Progenitor cell of endocrine pancreas (in vitro differentiated cells): ENCODE results near the gene PDZD2. TPM values are rescaled to one million over a fixed set of nuclear protein-coding genes. Genes with fewer than 3 reads are reported as not detected.

Experiments
- DNase-seq: peaks from one replicate; pipeline ENCODE4 v3.0.0; 2021; ENCODE audit warnings: low spot score; ENCODE audit not compliant: unreplicated experiment
- H3K27ac Mint-ChIP-seq: 2 replicates; pipeline ENCODE4 v1.8.0; 2021; ENCODE audit warnings: mild to moderate bottlenecking, moderate library complexity, mixed read lengths
- H3K27me3 Mint-ChIP-seq: 2 replicates; pipeline ENCODE4 v1.8.0; 2021; ENCODE audit warnings: mixed read lengths
- H3K36me3 Mint-ChIP-seq: 2 replicates; pipeline ENCODE4 v1.8.0; 2022; ENCODE audit warnings: mixed read lengths; ENCODE audit not compliant: insufficient read depth
- H3K4me1 Mint-ChIP-seq: 2 replicates; pipeline ENCODE4 v1.8.0; 2021; ENCODE audit warnings: low read depth, mixed read lengths
- H3K4me3 Mint-ChIP-seq: 2 replicates; pipeline ENCODE4 v1.8.0; 2021; ENCODE audit warnings: low read depth, mild to moderate bottlenecking, moderate library complexity, mixed read lengths
- H3K9me3 Mint-ChIP-seq: 2 replicates; pipeline ENCODE4 v1.8.0; 2021; ENCODE audit warnings: low read depth, mixed read lengths
- microRNA-seq: library from miRNA; unstranded; fragments of <30 nt; microRNA quantifications from one replicate; pipeline ENCODE4 v1.1.0, GENCODE V29; 2020; ENCODE audit warnings: borderline number of aligned reads; ENCODE audit not compliant: unreplicated experiment
- total RNA-seq: library from RNA; stranded (reverse); gene quantifications from 2 replicates; pipeline ENCODE4 v1.2.1, GENCODE V29; 2021
- TF ChIP-seq, protein P1 (sequence below): fragments of 200-600 bp; sonication (generic); IDR thresholded peaks from one replicate; pipeline ENCODE4 v1.5.0; 2021; ENCODE audit warnings: antibody characterized with exemption, mild to moderate bottlenecking; ENCODE audit not compliant: unreplicated experiment

Gene PDZD2
- total RNA-seq, 1 donor from 2014 or later: 3.1 TPM

DNA sequence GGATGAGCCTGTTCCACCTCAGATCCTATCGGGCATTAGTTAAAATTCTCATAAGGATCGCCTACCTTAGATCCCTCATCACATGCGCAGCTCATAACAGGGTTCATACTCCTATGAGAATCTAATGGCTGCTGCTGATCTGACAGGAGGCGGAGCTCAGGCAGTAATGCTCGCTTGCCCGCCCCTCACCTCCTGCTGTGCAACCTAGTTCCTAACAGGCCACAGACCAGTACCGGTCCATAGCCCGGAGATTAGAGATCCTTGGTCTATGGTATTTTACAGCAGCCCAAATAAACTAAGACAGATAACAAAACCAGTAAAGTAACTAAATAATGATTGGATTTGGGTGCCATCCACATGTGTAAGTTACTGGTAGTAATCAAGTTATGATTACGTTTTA lies 517.7 kb downstream of the PDZD2 start:
- Mint-ChIP-seq H3K4me3 (no peak overlapping the region), H3K4me1 (peaks cover 6% of the 10 kb centered on the region), H3K36me3 (peaks cover 12% of the 10 kb centered on the region), H3K9me3 (peaks cover 2% of the 10 kb centered on the region), H3K27ac (no peak overlapping the region), H3K27me3 (no peaks in the 10 kb centered on the region)
- TF ChIP-seq, protein P1, sequence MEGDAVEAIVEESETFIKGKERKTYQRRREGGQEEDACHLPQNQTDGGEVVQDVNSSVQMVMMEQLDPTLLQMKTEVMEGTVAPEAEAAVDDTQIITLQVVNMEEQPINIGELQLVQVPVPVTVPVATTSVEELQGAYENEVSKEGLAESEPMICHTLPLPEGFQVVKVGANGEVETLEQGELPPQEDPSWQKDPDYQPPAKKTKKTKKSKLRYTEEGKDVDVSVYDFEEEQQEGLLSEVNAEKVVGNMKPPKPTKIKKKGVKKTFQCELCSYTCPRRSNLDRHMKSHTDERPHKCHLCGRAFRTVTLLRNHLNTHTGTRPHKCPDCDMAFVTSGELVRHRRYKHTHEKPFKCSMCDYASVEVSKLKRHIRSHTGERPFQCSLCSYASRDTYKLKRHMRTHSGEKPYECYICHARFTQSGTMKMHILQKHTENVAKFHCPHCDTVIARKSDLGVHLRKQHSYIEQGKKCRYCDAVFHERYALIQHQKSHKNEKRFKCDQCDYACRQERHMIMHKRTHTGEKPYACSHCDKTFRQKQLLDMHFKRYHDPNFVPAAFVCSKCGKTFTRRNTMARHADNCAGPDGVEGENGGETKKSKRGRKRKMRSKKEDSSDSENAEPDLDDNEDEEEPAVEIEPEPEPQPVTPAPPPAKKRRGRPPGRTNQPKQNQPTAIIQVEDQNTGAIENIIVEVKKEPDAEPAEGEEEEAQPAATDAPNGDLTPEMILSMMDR: no peak
- DNase-seq: no peak

DNA sequence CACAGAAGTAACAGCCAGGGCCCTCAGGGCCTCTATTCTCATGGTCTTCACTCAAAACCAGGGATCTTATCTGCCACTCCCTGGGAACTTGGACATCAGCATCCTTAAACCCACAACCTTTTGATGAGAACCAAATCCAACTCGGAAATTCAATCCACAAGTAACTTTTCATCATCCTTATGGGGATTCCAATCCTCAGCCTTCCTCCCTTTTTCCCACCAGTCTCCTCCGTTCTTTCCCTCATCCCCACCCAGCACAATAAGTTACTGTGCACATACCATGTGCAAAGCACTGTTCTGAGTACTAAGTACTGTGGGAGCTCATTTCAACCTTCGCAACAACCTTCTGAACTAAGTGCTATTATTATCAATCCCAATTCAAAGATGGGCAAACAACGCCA lies 518.1 kb downstream of the PDZD2 start:
- TF ChIP-seq, protein P1: no peak
- Mint-ChIP-seq H3K4me1 (peaks cover 5% of the 10 kb centered on the region), H3K27me3 (no peaks in the 10 kb centered on the region), H3K27ac (no peak overlapping the region), H3K36me3 (peaks cover 11% of the 10 kb centered on the region), H3K4me3 (no peak overlapping the region), H3K9me3 (no peaks in the 10 kb centered on the region)
- DNase-seq: no peak

DNA sequence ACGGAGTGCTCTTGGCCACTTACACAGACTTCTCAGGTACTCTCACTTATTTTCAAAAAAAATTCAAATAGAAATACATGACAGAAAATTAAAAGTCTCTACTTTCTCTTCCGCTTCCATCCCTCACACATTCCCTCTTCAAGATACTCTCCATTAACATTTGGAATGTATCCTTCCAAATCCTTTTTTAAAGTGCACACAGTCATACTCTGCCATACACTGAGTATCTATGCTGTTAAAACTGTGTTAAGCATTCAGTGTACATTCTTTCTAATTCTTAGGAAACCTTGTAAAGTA lies 519.7 kb downstream of the PDZD2 start:
- DNase-seq: no peak
- H3K27ac Mint-ChIP-seq: no peak overlapping the region
- H3K36me3 Mint-ChIP-seq: peaks cover 11% of the 10 kb centered on the region
- no peaks in the 10 kb centered on the region for H3K9me3 Mint-ChIP-seq
- H3K27me3 Mint-ChIP-seq: no peaks in the 10 kb centered on the region
- TF ChIP-seq, protein P1: no peak
- peaks cover 4% of the 10 kb centered on the region for H3K4me1 Mint-ChIP-seq
- H3K4me3 Mint-ChIP-seq: no peak overlapping the region

DNA sequence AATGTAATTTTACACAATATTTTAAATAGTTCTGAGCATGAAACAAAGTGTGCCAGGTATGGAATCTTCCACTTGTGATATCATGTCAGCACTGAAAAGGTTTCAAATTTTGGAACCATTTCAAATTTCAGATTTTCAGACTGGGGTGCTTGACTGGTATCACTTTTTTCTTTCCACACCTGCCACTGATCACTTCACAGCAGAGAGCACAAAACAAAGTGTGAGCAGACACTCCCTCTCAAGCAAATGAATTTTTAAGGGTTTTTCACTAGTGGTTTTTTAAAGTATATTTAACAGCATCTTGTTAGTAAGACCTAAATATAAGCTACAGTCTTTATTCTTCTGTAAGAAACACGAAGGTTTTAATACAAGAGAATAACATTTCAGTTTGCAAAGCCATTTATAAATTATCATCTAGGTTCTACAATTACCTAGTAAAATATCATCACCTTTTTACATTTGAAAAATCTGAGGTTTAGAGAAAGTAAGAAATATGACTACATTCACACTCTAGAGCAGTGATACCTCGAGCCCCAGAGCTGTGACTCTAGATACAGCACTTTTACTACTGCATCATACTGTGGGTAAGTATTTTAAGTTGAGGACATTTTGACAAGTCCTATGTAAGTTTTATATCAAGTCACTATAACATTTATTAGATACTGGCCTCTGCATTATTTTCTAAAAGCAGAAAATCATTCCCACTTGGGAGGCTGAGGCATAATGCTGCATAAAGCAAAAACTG lies 520.6 kb downstream of the PDZD2 start:
- no peaks in the 10 kb centered on the region for H3K9me3 Mint-ChIP-seq
- H3K36me3 Mint-ChIP-seq: peaks cover 15% of the 10 kb centered on the region
- DNase-seq: no peak
- H3K4me1 Mint-ChIP-seq: peaks cover under 1% of the 10 kb centered on the region
- no peaks in the 10 kb centered on the region for H3K27me3 Mint-ChIP-seq
- TF ChIP-seq, protein P1: no peak
- no peak overlapping the region for H3K27ac Mint-ChIP-seq
- H3K4me3 Mint-ChIP-seq: no peak overlapping the region

DNA sequence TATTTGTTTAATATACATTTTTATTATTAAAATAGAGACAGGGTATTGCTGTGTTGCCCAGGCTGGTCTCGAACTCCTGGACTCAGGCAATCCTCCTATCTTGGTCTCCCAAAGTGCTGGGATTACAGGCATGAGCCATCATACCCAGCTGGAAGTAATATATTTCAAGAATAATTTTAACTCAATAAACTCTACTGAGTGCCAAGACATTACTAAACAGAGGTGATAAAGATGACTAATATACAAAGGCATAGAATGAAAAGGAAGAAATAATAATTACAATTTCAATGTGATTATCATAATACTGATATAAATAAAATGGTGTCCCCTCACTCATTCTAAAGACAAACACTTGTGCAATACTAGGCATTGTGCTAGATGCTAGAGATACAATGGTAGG lies 521.3 kb downstream of the PDZD2 start:
- Mint-ChIP-seq H3K27ac (no peak overlapping the region), H3K4me1 (no peaks in the 10 kb centered on the region), H3K27me3 (no peaks in the 10 kb centered on the region), H3K36me3 (peaks cover 15% of the 10 kb centered on the region), H3K4me3 (no peak overlapping the region), H3K9me3 (no peaks in the 10 kb centered on the region)
- no peak for DNase-seq
- TF ChIP-seq, protein P1: no peak

Small RNA genes lying within 50 kb of the gene (microRNA-seq; reads per million reads assigned to microRNA genes)
- not detected for gene MIR4279

Other genes with a start within 250 kb of the PDZD2 start
- gene DROSHA, start 107.0 kb upstream of the PDZD2 start, total RNA-seq: 100 TPM in 2 replicates
- gene C5orf22, start 106.8 kb upstream of the PDZD2 start, total RNA-seq: 25.9 and 30.5 TPM in 2 replicates